Measurements from ENCODE around the gene RAD51B.
A peak's percentile ranks its signal among the peaks of the same experiment; 100 is the strongest.
"Not testable (repeated sequence)": the region's sequence is repeated elsewhere in the genome, so short reads cannot be mapped to it uniquely, and the experiment has no call there.

RAD51B gene

GRCh38 chr14:68173227-68173972 lies 353.8 kb downstream of the RAD51B start:
- no peak overlapping the region for H3K4me3 ChIP-seq (ENCODE audit: low read length)
- DNase-seq (ENCODE audit: low read depth, low spot score): no peak

- H3K4me3 ChIP-seq (ENCODE audit: low read length): no peak overlapping the region
- DNase-seq (ENCODE audit: low read depth, low spot score): no peak
These were observed 354.9 kb downstream of the RAD51B start for GRCh38 chr14:68174446-68174845.

- H3K4me3 ChIP-seq (ENCODE audit: low read length): no peak overlapping the region
- DNase-seq (ENCODE audit: low read depth, low spot score): no peak
These were observed 357.1 kb downstream of the RAD51B start for GRCh38 chr14:68176687-68177086.

GRCh38 chr14:68177728-68178127 lies 358.1 kb downstream of the RAD51B start:
- no peak overlapping the region for H3K4me3 ChIP-seq (ENCODE audit: low read length)
- no peak for DNase-seq (ENCODE audit: low read depth, low spot score)

- no peak overlapping the region for H3K4me3 ChIP-seq (ENCODE audit: low read length)
- no peak for DNase-seq (ENCODE audit: low read depth, low spot score)
These were observed 358.7 kb downstream of the RAD51B start for GRCh38 chr14:68178282-68178681.

- no peak overlapping the region for H3K4me3 ChIP-seq (ENCODE audit: low read length)
- DNase-seq (ENCODE audit: low read depth, low spot score): no peak
These were observed 362.1 kb downstream of the RAD51B start for GRCh38 chr14:68181519-68182326.

- no peak overlapping the region for H3K4me3 ChIP-seq (ENCODE audit: low read length)
- DNase-seq (ENCODE audit: low read depth, low spot score): no peak
These were observed 362.9 kb downstream of the RAD51B start for GRCh38 chr14:68182492-68182891.

GRCh38 chr14:68186500-68187276 lies 367.1 kb downstream of the RAD51B start:
- H3K4me3 ChIP-seq (ENCODE audit: low read length); DNase-seq (ENCODE audit: low read depth, low spot score): not testable (repeated sequence)

- H3K4me3 ChIP-seq (ENCODE audit: low read length): no peak overlapping the region
- DNase-seq (ENCODE audit: low read depth, low spot score): no peak
These were observed 368.6 kb downstream of the RAD51B start for GRCh38 chr14:68188174-68188573.

- no peak for DNase-seq (ENCODE audit: low read depth, low spot score)
- H3K4me3 ChIP-seq (ENCODE audit: low read length): no peak overlapping the region
These were observed 370.5 kb downstream of the RAD51B start for GRCh38 chr14:68190032-68190431.

GRCh38 chr14:68191567-68192321 lies 372.2 kb downstream of the RAD51B start:
- no peak for DNase-seq (ENCODE audit: low read depth, low spot score)
- no peak overlapping the region for H3K4me3 ChIP-seq (ENCODE audit: low read length)

- no peak for DNase-seq (ENCODE audit: low read depth, low spot score)
- H3K4me3 ChIP-seq (ENCODE audit: low read length): no peak overlapping the region
These were observed 373.4 kb downstream of the RAD51B start for GRCh38 chr14:68192935-68193334.

GRCh38 chr14:68193970-68194681 lies 374.5 kb downstream of the RAD51B start:
- no peak for DNase-seq (ENCODE audit: low read depth, low spot score)
- no peak overlapping the region for H3K4me3 ChIP-seq (ENCODE audit: low read length)

GRCh38 chr14:68195126-68195525 lies 375.5 kb downstream of the RAD51B start:
- no peak for DNase-seq (ENCODE audit: low read depth, low spot score)
- H3K4me3 ChIP-seq (ENCODE audit: low read length): no peak overlapping the region

- H3K4me3 ChIP-seq (ENCODE audit: low read length): no peak overlapping the region
- no peak for DNase-seq (ENCODE audit: low read depth, low spot score)
These were observed 379.3 kb downstream of the RAD51B start for GRCh38 chr14:68198713-68199495.

- H3K4me3 ChIP-seq (ENCODE audit: low read length): no peak overlapping the region
- DNase-seq (ENCODE audit: low read depth, low spot score): peak; percentile 40
These were observed 380.1 kb downstream of the RAD51B start for GRCh38 chr14:68199554-68200151.

GRCh38 chr14:68203871-68204270 lies 384.3 kb downstream of the RAD51B start:
- DNase-seq (ENCODE audit: low read depth, low spot score): no peak
- H3K4me3 ChIP-seq (ENCODE audit: low read length): no peak overlapping the region

Data from Jurkat, Clone E6-1 (cell line).